ENCODE measurements around the gene B4GALNT3.

The B4GALNT3 gene

GRCh38 chr12:468671-469389 is 9.1 kb downstream of the B4GALNT3 start:
- DNase-seq (ENCODE audit: low read depth): no peak
- TF ChIP-seq POLR2A (IDR thresholded peaks at IDR 0.05; ENCODE audit: extremely low read depth, insufficient read length) (no peak), MYC (IDR thresholded peaks at IDR 0.05; ENCODE audit: low read depth, low read length) (no peak), MAX (IDR thresholded peaks at IDR 0.05; ENCODE audit: low read depth, low read length) (no peak)
- TF ChIP-seq, protein P1, sequence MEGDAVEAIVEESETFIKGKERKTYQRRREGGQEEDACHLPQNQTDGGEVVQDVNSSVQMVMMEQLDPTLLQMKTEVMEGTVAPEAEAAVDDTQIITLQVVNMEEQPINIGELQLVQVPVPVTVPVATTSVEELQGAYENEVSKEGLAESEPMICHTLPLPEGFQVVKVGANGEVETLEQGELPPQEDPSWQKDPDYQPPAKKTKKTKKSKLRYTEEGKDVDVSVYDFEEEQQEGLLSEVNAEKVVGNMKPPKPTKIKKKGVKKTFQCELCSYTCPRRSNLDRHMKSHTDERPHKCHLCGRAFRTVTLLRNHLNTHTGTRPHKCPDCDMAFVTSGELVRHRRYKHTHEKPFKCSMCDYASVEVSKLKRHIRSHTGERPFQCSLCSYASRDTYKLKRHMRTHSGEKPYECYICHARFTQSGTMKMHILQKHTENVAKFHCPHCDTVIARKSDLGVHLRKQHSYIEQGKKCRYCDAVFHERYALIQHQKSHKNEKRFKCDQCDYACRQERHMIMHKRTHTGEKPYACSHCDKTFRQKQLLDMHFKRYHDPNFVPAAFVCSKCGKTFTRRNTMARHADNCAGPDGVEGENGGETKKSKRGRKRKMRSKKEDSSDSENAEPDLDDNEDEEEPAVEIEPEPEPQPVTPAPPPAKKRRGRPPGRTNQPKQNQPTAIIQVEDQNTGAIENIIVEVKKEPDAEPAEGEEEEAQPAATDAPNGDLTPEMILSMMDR (IDR thresholded peaks at IDR 0.05; ENCODE audit: low read depth, low read length): no peak
- H3K4me3 ChIP-seq (ENCODE audit: low read depth, low read length): no peak overlapping the region

DNA sequence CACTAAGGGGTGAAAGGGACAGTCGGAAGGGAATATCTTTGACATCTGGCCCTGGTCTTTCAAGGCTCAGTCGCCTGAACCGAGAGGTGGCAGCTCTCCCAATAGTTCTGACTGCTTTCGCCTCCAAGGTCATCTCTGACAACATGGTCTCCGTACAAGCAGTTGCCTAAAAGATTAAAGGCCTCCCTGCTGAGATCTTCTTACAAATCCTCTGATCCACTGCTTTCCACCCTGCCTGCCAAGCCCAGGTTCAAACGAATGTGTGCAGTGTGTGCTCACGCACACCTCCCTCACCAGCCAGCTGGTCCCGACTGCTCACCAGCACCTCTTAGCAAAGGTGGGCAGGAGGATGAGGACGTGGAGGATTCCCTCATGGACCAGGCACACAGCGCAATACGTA is 10.4 kb downstream of the B4GALNT3 start:
- H3K4me3 ChIP-seq (ENCODE audit: low read depth, low read length): no peak overlapping the region
- no peak for DNase-seq (ENCODE audit: low read depth)
- TF ChIP-seq MYC (IDR thresholded peaks at IDR 0.05; ENCODE audit: low read depth, low read length) (no peak), MAX (IDR thresholded peaks at IDR 0.05; ENCODE audit: low read depth, low read length) (no peak), POLR2A (IDR thresholded peaks at IDR 0.05; ENCODE audit: extremely low read depth, insufficient read length) (no peak)
- TF ChIP-seq, protein P1 (IDR thresholded peaks at IDR 0.05; ENCODE audit: low read depth, low read length): no peak

- H3K4me3 ChIP-seq (ENCODE audit: low read depth, low read length): no peak overlapping the region
- TF ChIP-seq MYC (IDR thresholded peaks at IDR 0.05; ENCODE audit: low read depth, low read length) (no peak), POLR2A (IDR thresholded peaks at IDR 0.05; ENCODE audit: extremely low read depth, insufficient read length) (no peak), MAX (IDR thresholded peaks at IDR 0.05; ENCODE audit: low read depth, low read length) (no peak)
- TF ChIP-seq, protein P1 (IDR thresholded peaks at IDR 0.05; ENCODE audit: low read depth, low read length): no peak
- DNase-seq (ENCODE audit: low read depth): no peak
Measured at GRCh38 chr12:473198-473597, 13.5 kb downstream of the B4GALNT3 start.

DNA sequence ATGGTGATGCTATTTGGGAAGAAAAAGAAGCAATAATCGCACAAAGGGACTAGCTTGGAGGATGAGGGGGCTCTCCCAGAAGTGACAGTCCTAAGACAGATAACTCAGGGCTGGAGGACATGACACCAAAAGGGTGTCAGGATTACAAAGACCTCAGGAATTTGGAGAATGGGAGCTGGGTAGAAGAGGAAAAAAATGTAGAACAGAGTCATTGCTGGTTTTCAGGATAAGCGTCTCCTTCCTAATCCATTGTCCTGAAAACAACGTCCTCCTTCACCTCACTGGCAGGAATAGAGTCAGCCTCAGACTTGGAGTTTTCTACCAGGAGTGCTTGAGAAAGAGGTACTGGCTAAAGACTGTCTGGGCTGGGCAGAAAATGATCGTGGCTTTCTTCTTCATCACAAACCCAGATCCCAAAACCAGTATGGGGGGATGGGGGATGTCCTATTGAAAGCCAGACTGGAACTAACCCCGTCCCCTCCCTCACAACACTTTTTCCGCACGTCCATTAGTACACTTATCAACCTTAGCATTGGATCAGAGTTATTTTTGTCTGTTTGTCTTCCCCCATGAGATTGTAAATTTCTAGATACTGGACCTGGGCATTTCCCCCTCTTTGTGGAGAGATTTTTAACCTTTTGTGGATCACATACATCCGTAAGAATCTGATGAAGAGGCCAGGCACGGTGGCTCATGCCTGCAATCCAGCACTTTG is 14.3 kb downstream of the B4GALNT3 start:
- TF ChIP-seq POLR2A (IDR thresholded peaks at IDR 0.05; ENCODE audit: extremely low read depth, insufficient read length): no peak
- no peak for TF ChIP-seq MYC (IDR thresholded peaks at IDR 0.05; ENCODE audit: low read depth, low read length)
- TF ChIP-seq MAX (IDR thresholded peaks at IDR 0.05; ENCODE audit: low read depth, low read length): no peak
- TF ChIP-seq, protein P1 (IDR thresholded peaks at IDR 0.05; ENCODE audit: low read depth, low read length): no peak
- DNase-seq (ENCODE audit: low read depth): no peak
- no peak overlapping the region for H3K4me3 ChIP-seq (ENCODE audit: low read depth, low read length)

GRCh38 chr12:475286-475685 is 15.5 kb downstream of the B4GALNT3 start:
- TF ChIP-seq MAX (IDR thresholded peaks at IDR 0.05; ENCODE audit: low read depth, low read length) (no peak), MYC (IDR thresholded peaks at IDR 0.05; ENCODE audit: low read depth, low read length) (no peak), POLR2A (IDR thresholded peaks at IDR 0.05; ENCODE audit: extremely low read depth, insufficient read length) (no peak)
- TF ChIP-seq, protein P1 (IDR thresholded peaks at IDR 0.05; ENCODE audit: low read depth, low read length): no peak
- DNase-seq (ENCODE audit: low read depth): no peak
- no peak overlapping the region for H3K4me3 ChIP-seq (ENCODE audit: low read depth, low read length)

All from NB4 (cell line).